ENCODE data around the gene RAB37. TPM values are rescaled to one million over a fixed set of nuclear protein-coding genes. Genes with fewer than 3 reads are reported as not detected.

Gene RAB37
- total and polyA plus RNA-seq, 2 of the 13 experiments (the other 11 are each of a cell fraction or from before 2014, with no cell fraction given) = 0.91 to 3.7 TPM

- TF ChIP-seq ZNF446 (CRISPR knock-in tag; IDR thresholded peaks at IDR 0.05) (no peak), HNRNPH1 (optimal IDR thresholded peaks at IDR 0.05; ENCODE audit: low read depth, low read length) (no peak), DMTF1 (CRISPR knock-in tag; IDR thresholded peaks at IDR 0.05) (no peak), ZBTB7B (CRISPR knock-in tag; IDR thresholded peaks at IDR 0.05) (peak; percentile 94), SSRP1 (CRISPR knock-in tag; IDR thresholded peaks at IDR 0.05) (no peak), YEATS2 (CRISPR knock-in tag; IDR thresholded peaks at IDR 0.05; ENCODE audit: borderline replicate concordance) (0 out of 2 replicates have a peak, but pooled peaks have one; percentile 71), TOPORS (CRISPR knock-in tag; IDR thresholded peaks at IDR 0.05) (no peak), FOXO1 (CRISPR knock-in tag; IDR thresholded peaks at IDR 0.05) (peak; percentile 78), ZNF557 (CRISPR knock-in tag; IDR thresholded peaks at IDR 0.05) (no peak), ZNF589 (CRISPR knock-in tag; conservative IDR thresholded peaks at IDR 0.05) (no peak), ZNF574 (CRISPR knock-in tag; IDR thresholded peaks at IDR 0.05) (peak; percentile 46), GATA4 (IDR thresholded peaks at IDR 0.05; ENCODE audit: borderline replicate concordance, low read depth) (no peak), ZNF335 (CRISPR knock-in tag; IDR thresholded peaks at IDR 0.05) (0 out of 2 replicates have a peak, but pooled peaks have one; percentile 31), SMYD3 (CRISPR knock-in tag; IDR thresholded peaks at IDR 0.05) (no peak), HOXA9 (CRISPR knock-in tag; IDR thresholded peaks at IDR 0.05; ENCODE audit: borderline replicate concordance) (no peak), ZNF274 (CRISPR knock-in tag; IDR thresholded peaks at IDR 0.05) (no peak), HBP1 (CRISPR knock-in tag; IDR thresholded peaks at IDR 0.05; ENCODE audit: low read depth) (no peak), SMC3 (IDR thresholded peaks at IDR 0.05; ENCODE audit: low read length) (no peak), NR2F2 (IDR thresholded peaks at IDR 0.05; ENCODE audit: borderline replicate concordance, low read depth) (peak; percentile 73; the same call in 1 of the 2 replicates), HOXA7 (CRISPR knock-in tag; IDR thresholded peaks at IDR 0.05) (no peak), ZSCAN31 (CRISPR knock-in tag; IDR thresholded peaks at IDR 0.05; ENCODE audit: low read depth) (peak; percentile 34; the same call in 1 of the 2 replicates), ZNF362 (CRISPR knock-in tag; IDR thresholded peaks at IDR 0.05; ENCODE audit: borderline replicate concordance) (no peak), KLF12 (CRISPR knock-in tag; IDR thresholded peaks at IDR 0.05; ENCODE audit: borderline replicate concordance) (no peak)
These were observed 1.3 kb downstream of the RAB37 start (continued) for GRCh38 chr17:74738051-74738996.

All from HepG2 (cell line).